GM19238 (cell line): ENCODE data around the gene MAST4.

Experiments used
- DNase-seq: peaks from one replicate; pipeline ENCODE4 v3.0.0; 2011; ENCODE audit warnings: low spot score; ENCODE audit not compliant: insufficient read length

The MAST4 gene

GRCh38 chr5:66958201-66958979 is 362.2 kb downstream of the MAST4 start:
- DNase-seq, result no peak

GRCh38 chr5:66958980-66959641 is 362.9 kb downstream of the MAST4 start:
- DNase-seq, result no peak

- no peak for DNase-seq
Measured at GRCh38 chr5:66959653-66960052, 363.5 kb downstream of the MAST4 start.

- DNase-seq, result no peak
Measured at GRCh38 chr5:66960369-66961137, 364.4 kb downstream of the MAST4 start.

- no peak for DNase-seq
Measured at GRCh38 chr5:66963559-66963971, 367.4 kb downstream of the MAST4 start.

- DNase-seq, result no peak
Measured at GRCh38 chr5:66966439-66966838, 370.2 kb downstream of the MAST4 start.

GRCh38 chr5:66967102-66967501 is 370.9 kb downstream of the MAST4 start:
- no peak for DNase-seq

- DNase-seq, result no peak
Measured at GRCh38 chr5:66967826-66968262, 371.7 kb downstream of the MAST4 start.

GRCh38 chr5:66969484-66969883 is 373.3 kb downstream of the MAST4 start:
- DNase-seq, result no peak

- DNase-seq, result no peak
Measured at GRCh38 chr5:66969963-66970362, 373.8 kb downstream of the MAST4 start.

- DNase-seq, result no peak
Measured at GRCh38 chr5:66972004-66972403, 375.8 kb downstream of the MAST4 start.

- no peak for DNase-seq
Measured at GRCh38 chr5:66974256-66974655, 378.1 kb downstream of the MAST4 start.

- DNase-seq, result no peak
Measured at GRCh38 chr5:66976108-66976507, 379.9 kb downstream of the MAST4 start.

- DNase-seq, result no peak
Measured at GRCh38 chr5:66979738-66980137, 383.5 kb downstream of the MAST4 start.

- DNase-seq, result no peak
Measured at GRCh38 chr5:66981266-66982055, 385.3 kb downstream of the MAST4 start.

- no peak for DNase-seq
Measured at GRCh38 chr5:66982056-66982387, 385.8 kb downstream of the MAST4 start.

GRCh38 chr5:66982470-66982869 is 386.3 kb downstream of the MAST4 start:
- DNase-seq, result no peak

GRCh38 chr5:66985417-66985816 is 389.2 kb downstream of the MAST4 start:
- no peak for DNase-seq

- DNase-seq, result no peak
Measured at GRCh38 chr5:66986009-66986408, 389.8 kb downstream of the MAST4 start.

GRCh38 chr5:66986534-66986933 is 390.3 kb downstream of the MAST4 start:
- no peak for DNase-seq

GRCh38 chr5:66987126-66987525 is 390.9 kb downstream of the MAST4 start:
- DNase-seq, result no peak
